ENCODE data around the gene NUSAP1.
A peak's percentile ranks its signal among the peaks of the same experiment; 100 is the strongest.

Gene NUSAP1

GRCh38 chr15:41392659-41393058 lies 60.0 kb downstream of the NUSAP1 start:
- no peak for DNase-seq (ENCODE audit: low read depth)
- no peak overlapping the region for H3K4me3 ChIP-seq (ENCODE audit: low read depth, low read length)
- TF ChIP-seq CTCF (conservative IDR thresholded peaks at IDR 0.05; ENCODE audit: low read depth, low read length) = no peak

- no peak for DNase-seq (ENCODE audit: low read depth)
- no peak for TF ChIP-seq CTCF (conservative IDR thresholded peaks at IDR 0.05; ENCODE audit: low read depth, low read length)
- no peak overlapping the region for H3K4me3 ChIP-seq (ENCODE audit: low read depth, low read length)
These were observed 62.2 kb downstream of the NUSAP1 start for GRCh38 chr15:41394924-41395323.

GRCh38 chr15:41396111-41396510 lies 63.4 kb downstream of the NUSAP1 start:
- TF ChIP-seq CTCF (conservative IDR thresholded peaks at IDR 0.05; ENCODE audit: low read depth, low read length) = no peak
- H3K4me3 ChIP-seq (ENCODE audit: low read depth, low read length) = no peak overlapping the region
- no peak for DNase-seq (ENCODE audit: low read depth)

GRCh38 chr15:41401904-41402267 lies 69.2 kb downstream of the NUSAP1 start:
- no peak for TF ChIP-seq CTCF (conservative IDR thresholded peaks at IDR 0.05; ENCODE audit: low read depth, low read length)
- peak overlapping the region; percentile 99 for H3K4me3 ChIP-seq (ENCODE audit: low read depth, low read length)
- no peak for DNase-seq (ENCODE audit: low read depth)

- no peak for DNase-seq (ENCODE audit: low read depth)
- TF ChIP-seq CTCF (conservative IDR thresholded peaks at IDR 0.05; ENCODE audit: low read depth, low read length) = no peak
- no peak overlapping the region for H3K4me3 ChIP-seq (ENCODE audit: low read depth, low read length)
These were observed 74.7 kb downstream of the NUSAP1 start for GRCh38 chr15:41407341-41407740.

- no peak for TF ChIP-seq CTCF (conservative IDR thresholded peaks at IDR 0.05; ENCODE audit: low read depth, low read length)
- peak; percentile 68 for DNase-seq (ENCODE audit: low read depth)
- no peak overlapping the region for H3K4me3 ChIP-seq (ENCODE audit: low read depth, low read length)
These were observed 75.6 kb downstream of the NUSAP1 start for GRCh38 chr15:41408234-41408641.

GRCh38 chr15:41411031-41411430 lies 78.3 kb downstream of the NUSAP1 start:
- DNase-seq (ENCODE audit: low read depth) = no peak
- TF ChIP-seq CTCF (conservative IDR thresholded peaks at IDR 0.05; ENCODE audit: low read depth, low read length) = no peak
- H3K4me3 ChIP-seq (ENCODE audit: low read depth, low read length) = no peak overlapping the region

All from choroid plexus epithelial cell (primary cell).